K562 (cell line): Measurements from ENCODE around the gene CSMD2. TPM values are rescaled to one million over a fixed set of nuclear protein-coding genes. Genes with fewer than 3 reads are reported as not detected.

Experiments
- ATAC-seq: fragments of 200-7000 bp; cut with Tn5 transposase; 3 replicates; pipeline ENCODE4 v1.9.1; 2020; ENCODE audit warnings: moderate library complexity
- BruUV-seq: library from RNA; stranded (reverse); fragments of 400-500 nt; replicated peaks from 2 replicates; lab custom pipeline; 2021; lab: Mats Ljungman, UMichigan
- CTCF ChIA-PET: fragments of 300-600 bp; formaldehyde crosslinking; extraction: SDS; loops from one replicate; lab custom pipeline; 2021; ENCODE audit warnings: low intra/inter-chr PET ratio; lab: Yijun Ruan, JAX
- POLR2A ChIA-PET: fragments of 300-600, 350-650 bp; sonication (Branson Sonifier 250); formaldehyde crosslinking; extraction: SDS; loops from one replicate; lab custom pipeline; 2021; ENCODE audit warnings: antibody characterized with exemption, inconsistent platforms; lab: Yijun Ruan, JAX
- DNase-seq, 4 experiments: peaks; one replicate each; pipeline versions ENCODE4 v3.0.0 to v3.0.0-alpha.2; 2011 to 2018; ENCODE audit warnings: low spot score in 3 of 4, mixed read lengths in 3 of 4; ENCODE audit errors: extremely low read depth in 1 of 4
- FAIRE-seq: peaks from 2 replicates; lab custom pipeline; 2011; peaks lifted over from hg19 to GRCh38; lab: Jason Lieb, UNC
- H2AFZ ChIP-seq: 2 replicates; pipeline ENCODE4 v1.6.0; 2011; ENCODE audit warnings: low read depth, low read length, control low read depth, inconsistent platforms
- H3K27ac ChIP-seq: fragments of 200-600 bp; 3 replicates; pipeline ENCODE4 v1.8.0; 2011; ENCODE audit warnings: low read depth, mild to moderate bottlenecking, control low read depth, inconsistent platforms, low read length, moderate library complexity, mixed read lengths; ENCODE audit errors: extremely low read depth
- H3K27me3 ChIP-seq, 2 experiments: fragments of 300-600 bp in 1 of 2; 2 replicates in 1 of 2; 3 replicates in 1 of 2; pipeline versions ENCODE4 v1.6.0 to v1.8.0; 2011; ENCODE audit warnings: inconsistent platforms in 2 of 2, low read length in 2 of 2, mild to moderate bottlenecking in 1 of 2, mixed read lengths in 1 of 2, moderate library complexity in 1 of 2; ENCODE audit not compliant: control insufficient read depth in 2 of 2, insufficient read depth in 2 of 2
- H3K36me3 ChIP-seq: fragments of 300-600 bp; 3 replicates; pipeline ENCODE4 v1.8.0; 2011; ENCODE audit warnings: mild to moderate bottlenecking, low read length, inconsistent platforms; ENCODE audit not compliant: control insufficient read depth, insufficient read depth
- H3K4me1 ChIP-seq, 2 experiments: fragments of 200-600 bp in 1 of 2; replicated peaks in 1 of 2; 2 replicates in 1 of 2; 3 replicates in 1 of 2; pipeline versions ENCODE4 v1.5.1 to v1.8.0; 2011; ENCODE audit warnings: inconsistent platforms in 2 of 2, low read length in 2 of 2, mild to moderate bottlenecking in 1 of 2, mixed read lengths in 1 of 2, moderate library complexity in 1 of 2; ENCODE audit not compliant: control insufficient read depth in 2 of 2, insufficient read depth in 2 of 2
- H3K4me2 ChIP-seq: 2 replicates; pipeline ENCODE4 v1.6.1; 2011; ENCODE audit warnings: low read length, control low read depth, inconsistent platforms, mixed read lengths; ENCODE audit not compliant: insufficient read depth
- H3K4me3 ChIP-seq: fragments of 200-600 bp; sonication (generic), shearing (Covaris generic); 2 replicates; pipeline ENCODE4 v1.5.1; 2016; ENCODE audit warnings: control low read depth, inconsistent platforms
- H3K79me2 ChIP-seq: fragments of 200-600 bp; 3 replicates; pipeline ENCODE4 v1.8.0; 2011; ENCODE audit warnings: low read length, inconsistent platforms; ENCODE audit not compliant: control insufficient read depth, insufficient read depth
- H3K9ac ChIP-seq, 2 experiments: 2 replicates each; pipeline versions ENCODE4 v1.6.0 to v1.6.1; 2011; ENCODE audit warnings: low read depth in 2 of 2, low read length in 2 of 2, control low read depth in 1 of 2, inconsistent platforms in 1 of 2, mild to moderate bottlenecking in 1 of 2, mixed read lengths in 1 of 2; ENCODE audit not compliant: insufficient read depth in 1 of 2
- H3K9me1 ChIP-seq: one replicate; pipeline ENCODE4 v1.6.0; 2011; ENCODE audit warnings: inconsistent platforms, mild to moderate bottlenecking, low read length, moderate library complexity; ENCODE audit not compliant: control insufficient read depth, insufficient read depth
- H3K9me3 ChIP-seq: replicated peaks from 2 replicates; pipeline ENCODE4 v1.5.1; 2011; ENCODE audit warnings: low read depth, low read length, inconsistent platforms; ENCODE audit not compliant: control insufficient read depth, insufficient read depth
- H4K20me1 ChIP-seq: replicated peaks from 2 replicates; pipeline ENCODE4 v1.6.1; 2011; ENCODE audit warnings: low read length, inconsistent platforms, mixed read lengths; ENCODE audit not compliant: control insufficient read depth, insufficient read depth
- ATF6 ChIP-seq: sonication (generic); formaldehyde crosslinking; IDR thresholded peaks from 2 replicates; pipeline ENCODE4 v1.4.0; 2020; ENCODE audit warnings: mild to moderate bottlenecking, missing genetic modification reagents
- CBX3 ChIP-seq, 2 experiments: IDR thresholded peaks; 1 replicate in 1 of 2; 2 replicates in 1 of 2; pipeline ENCODE4 v1.6.1; 2012; ENCODE audit warnings: inconsistent platforms in 2 of 2, low read length in 2 of 2, borderline replicate concordance in 1 of 2, control low read depth in 1 of 2
- FOXK2 ChIP-seq, 2 experiments: fragments of 450-650 bp; IDR thresholded peaks in 1 of 2; conservative IDR thresholded peaks in 1 of 2; 2 replicates each; pipeline ENCODE4 v1.6.1; 2016; ENCODE audit warnings: low read depth in 2 of 2, mild to moderate bottlenecking in 1 of 2
- FUS ChIP-seq: fragments of 200-400 bp; formaldehyde crosslinking; optimal IDR thresholded peaks from 2 replicates; pipeline ENCODE3; 2017; ENCODE audit warnings: low read depth, low read length
- KLF16 ChIP-seq: IDR thresholded peaks from 2 replicates; pipeline ENCODE4 v1.6.1; 2016; ENCODE audit warnings: antibody characterized with exemption
- MNT ChIP-seq, 2 experiments: fragments of 450-650 bp; conservative IDR thresholded peaks; 2 replicates each; pipeline ENCODE4 v1.6.1; 2017; ENCODE audit warnings: mild to moderate bottlenecking in 2 of 2, moderate library complexity in 2 of 2
- POLR2H ChIP-seq: IDR thresholded peaks from 2 replicates; pipeline ENCODE4 v1.6.1; 2016; ENCODE audit warnings: missing genetic modification characterization, low read depth, mild to moderate bottlenecking, control low read depth, missing compliant biosample characterization, moderate library complexity
- SMAD1 ChIP-seq: fragments of 150-350 bp; IDR thresholded peaks from 2 replicates; pipeline ENCODE4 v1.6.1; 2014; ENCODE audit warnings: low read length, low read depth; ENCODE audit not compliant: partially characterized antibody
- SMC3 ChIP-seq: conservative IDR thresholded peaks from 2 replicates; pipeline ENCODE4 v1.6.1; 2011; ENCODE audit warnings: low read depth, low read length, improper control_type of control experiment; ENCODE audit not compliant: insufficient read depth
- ZNF778 ChIP-seq: fragments of 450-650 bp; formaldehyde crosslinking; IDR thresholded peaks from 2 replicates; pipeline ENCODE4 v1.4.0; 2020; ENCODE audit warnings: mild to moderate bottlenecking, moderate library complexity
- WGBS: fragments of 100-300 bp; shearing (Covaris generic); methylation state at CpG from one replicate; pipeline ENCODE4 v1.1.6; 2016; ENCODE audit warnings: low coverage, mixed read lengths; ENCODE audit not compliant: insufficient coverage; ENCODE audit errors: missing lambda C conversion rate; 5-methylcytosine and 5-hydroxymethylcytosine counted together
- in situ Hi-C: fragments of 300-500 bp; cut with MboI; formaldehyde crosslinking; loops from 4 replicates; pipeline ENCODE4 v1.15.0; 2018; ENCODE audit warnings: inconsistent platforms, mixed read lengths
- intact Hi-C: fragments of 100-400 bp; cut with micrococcal nuclease; formaldehyde crosslinking; loops from 2 replicates; pipeline ENCODE4 v1.14.2; 2022
- polyA plus RNA-seq, 8 experiments: library from polyadenylated mRNA; depleted of rRNA in 4 of 8; stranded (reverse) in 5 of 8; unstranded in 3 of 8; fragments of >200 nt; fragmentation: Nextera tagmentation in 2 of 8; fragmentation: Illumina TruSeq in 1 of 8; extraction: Ambion mirVana in 2 of 8; extraction: Trizol in 1 of 8; gene quantifications; 2 replicates each; pipeline versions ENCODE4 v1.2.1 to v1.2.3, GENCODE V29; 2011 to 2014; ENCODE audit warnings: inconsistent platforms in 1 of 8, missing spikeins in 1 of 8
- total RNA-seq, 7 experiments: library from RNA; depleted of rRNA in 6 of 7; stranded (reverse); fragments of >200 nt in 6 of 7; fragmentation: Illumina TruSeq in 2 of 7; extraction: Trizol in 2 of 7; gene quantifications; 2 replicates each; pipeline versions ENCODE4 v1.2.1 to v1.2.3, GENCODE V29; 2011 to 2021; ENCODE audit warnings: low replicate concordance in 1 of 7

Gene CSMD2
- total and polyA plus RNA-seq, 9 of the 15 experiments (the other 6 are each of a cell fraction or from before 2014, with no cell fraction given), result not detected

- TF ChIP-seq SMC3 (no peak), MNT (conservative IDR thresholded peaks at IDR 0.05) (no peak), ATF6 (CRISPR knock-in tag) (no peak), POLR2H (tag) (no peak), KLF16 (no peak), CBX3 (IDR thresholded peaks at IDR 0.05; ENCODE audit: borderline replicate concordance in 1 of 2, low read length in 2 of 2) (no peak), FUS (no peak), SMAD1 (no peak), ZNF778 (CRISPR knock-in tag) (no peak), FOXK2 (conservative IDR thresholded peaks at IDR 0.05 in 1 of 2, IDR thresholded peaks at IDR 0.05 in 1 of 2; ENCODE audit: low read depth in 2 of 2) (no peak)
- in situ Hi-C loops (no loop called here), intact Hi-C loops (no loop called here)
- ChIA-PET POLR2A (no interaction called here), CTCF (no interaction called here)
- WGBS, result under 1% methylated on average over 7 of the region's 7 CpGs
- no TSS peak for BruUV-seq
- DNase-seq (no peak), FAIRE-seq (no peak), ATAC-seq (no peak)
- H3K27me3 ChIP-seq, result no peaks in the 10 kb centered on the region
- H3K4me1 ChIP-seq, result no peaks in the 10 kb centered on the region
- no peaks in the 10 kb centered on the region for H3K9me1 ChIP-seq
- H3K9me3 ChIP-seq, result no peaks in the 10 kb centered on the region
- H3K4me2 ChIP-seq, result no peak overlapping the region
- H4K20me1 ChIP-seq, result no peaks in the 10 kb centered on the region
- H3K27ac ChIP-seq, result no peak overlapping the region
- H3K9ac ChIP-seq, result no peak overlapping the region
- no peaks in the 10 kb centered on the region for H3K79me2 ChIP-seq
- H3K4me3 ChIP-seq, result no peak overlapping the region
- H2AFZ ChIP-seq, result no peak overlapping the region
- H3K36me3 ChIP-seq, result no peaks in the 10 kb centered on the region
Observed at GRCh38 chr1:34037856-34038255, 127.2 kb downstream of the CSMD2 start.
